IPS DF 19.7 (cell line): Measurements from ENCODE around the gene CRNKL1.

Experiments
- DNase-seq: peaks from one replicate; pipeline ENCODE4 v3.0.0-alpha.2; 2013; ENCODE audit warnings: low read depth, low spot score

The CRNKL1 gene

GRCh38 chr20:20052074-20052970 lies at the start of gene CRNKL1, which contains the start of gene CFAP61:
Gene CRNKL1, minus strand, starts transcription at chr20:20052466. Its CDS starts 124 bp downstream, at chr20:20052342.
Gene CFAP61, plus strand, starts transcription at chr20:20052532. Its CDS starts 4,122 bp downstream, at chr20:20056654.
- peak; percentile 86 for DNase-seq

- DNase-seq = no peak
Measured at GRCh38 chr20:20100881-20101280, 48.6 kb upstream of the CRNKL1 start.

- DNase-seq = no peak
Measured at GRCh38 chr20:20096421-20096820, 44.2 kb upstream of the CRNKL1 start.

GRCh38 chr20:20095114-20095872 lies 43.0 kb upstream of the CRNKL1 start:
- no peak for DNase-seq

- no peak for DNase-seq
Measured at GRCh38 chr20:20094410-20094809, 42.1 kb upstream of the CRNKL1 start.

- DNase-seq = no peak
Measured at GRCh38 chr20:20092827-20093226, 40.6 kb upstream of the CRNKL1 start.

- DNase-seq = no peak
Measured at GRCh38 chr20:20089939-20090338, 37.7 kb upstream of the CRNKL1 start.

GRCh38 chr20:20089018-20089417 lies 36.8 kb upstream of the CRNKL1 start:
- DNase-seq = no peak

GRCh38 chr20:20085812-20086211 lies 33.5 kb upstream of the CRNKL1 start:
- DNase-seq = no peak

GRCh38 chr20:20085071-20085470 lies 32.8 kb upstream of the CRNKL1 start:
- DNase-seq = no peak

- DNase-seq = no peak
Measured at GRCh38 chr20:20084296-20084752, 32.1 kb upstream of the CRNKL1 start.

GRCh38 chr20:20083807-20084206 lies 31.5 kb upstream of the CRNKL1 start:
- DNase-seq = no peak

- DNase-seq = no peak
Measured at GRCh38 chr20:20079102-20079784, 27.0 kb upstream of the CRNKL1 start.

- DNase-seq = no peak
Measured at GRCh38 chr20:20078041-20078440, 25.8 kb upstream of the CRNKL1 start.

- DNase-seq = no peak
Measured at GRCh38 chr20:20076297-20077065, 24.2 kb upstream of the CRNKL1 start.

GRCh38 chr20:20075032-20075431 lies 22.8 kb upstream of the CRNKL1 start:
- DNase-seq = no peak

- no peak for DNase-seq
Measured at GRCh38 chr20:20073801-20074371, 21.6 kb upstream of the CRNKL1 start.

- DNase-seq = no peak
Measured at GRCh38 chr20:20070871-20071726, 18.8 kb upstream of the CRNKL1 start.

- no peak for DNase-seq
Measured at GRCh38 chr20:20065361-20065760, 13.1 kb upstream of the CRNKL1 start.
